HepG2 (cell line): Measurements from ENCODE around the gene HIPK2. TPM values are rescaled to one million over a fixed set of nuclear protein-coding genes. Genes with fewer than 3 reads are reported as not detected.

ENCODE experiments used
- BHLHE40 ChIP-seq: IDR thresholded peaks from 2 replicates; pipeline ENCODE4 v1.6.1; 2011; ENCODE audit warnings: low read length, improper control_type of control experiment
- CERS6 ChIP-seq: sonication (generic); formaldehyde crosslinking; IDR thresholded peaks from 2 replicates; pipeline ENCODE4 v1.5.0; 2020; ENCODE audit warnings: missing genetic modification reagents
- EEA1 ChIP-seq: sonication (generic); formaldehyde crosslinking; IDR thresholded peaks from 2 replicates; pipeline ENCODE4 v1.5.1; 2020; ENCODE audit warnings: mild to moderate bottlenecking, missing genetic modification reagents, borderline replicate concordance
- ELF1 ChIP-seq: sonication (generic); formaldehyde crosslinking; IDR thresholded peaks from 2 replicates; pipeline ENCODE4 v1.4.0; 2020; ENCODE audit warnings: missing genetic modification reagents
- EZH2 ChIP-seq: conservative IDR thresholded peaks from 2 replicates; pipeline ENCODE4 v1.6.1; 2012; ENCODE audit warnings: mild to moderate bottlenecking, low read depth, low read length, moderate library complexity
- FOXA1 ChIP-seq, 2 experiments: fragments of 450-650 bp in 1 of 2; sonication (generic) in 1 of 2; formaldehyde crosslinking in 1 of 2; IDR thresholded peaks; 2 replicates each; pipeline versions ENCODE4 v1.4.0 to v1.6.1; 2016 to 2020; ENCODE audit warnings: missing genetic modification reagents in 1 of 2
- HOXD1 ChIP-seq: sonication (generic); formaldehyde crosslinking; IDR thresholded peaks from 2 replicates; pipeline ENCODE4 v1.5.0; 2020; ENCODE audit warnings: missing genetic modification reagents
- MIER2 ChIP-seq: IDR thresholded peaks from 2 replicates; pipeline ENCODE4 v1.6.1; 2016; ENCODE audit warnings: missing biosample characterization, missing genetic modification reagents
- MYNN ChIP-seq: sonication (generic); formaldehyde crosslinking; IDR thresholded peaks from 2 replicates; pipeline ENCODE4 v1.4.0; 2020; ENCODE audit warnings: mild to moderate bottlenecking, low read depth, missing genetic modification reagents
- NFIB ChIP-seq: sonication (generic); formaldehyde crosslinking; IDR thresholded peaks from 2 replicates; pipeline ENCODE4 v1.9.0; 2021; ENCODE audit warnings: missing genetic modification reagents, mild to moderate bottlenecking, borderline replicate concordance
- SALL1 ChIP-seq: sonication (generic); formaldehyde crosslinking; IDR thresholded peaks from 2 replicates; pipeline ENCODE4 v1.8.0; 2022; ENCODE audit warnings: mild to moderate bottlenecking, missing genetic modification reagents
- THAP11 ChIP-seq: IDR thresholded peaks from 2 replicates; pipeline ENCODE4 v1.6.1; 2016; ENCODE audit warnings: missing biosample characterization, missing genetic modification reagents
- ZFP91 ChIP-seq: sonication (generic); formaldehyde crosslinking; IDR thresholded peaks from 2 replicates; pipeline ENCODE4 v1.9.0; 2022; ENCODE audit warnings: missing genetic modification reagents, mild to moderate bottlenecking, borderline replicate concordance
- ZNF124 ChIP-seq: sonication (generic); formaldehyde crosslinking; IDR thresholded peaks from 2 replicates; pipeline ENCODE4 v1.4.0; 2020; ENCODE audit warnings: missing genetic modification reagents
- ZNF256 ChIP-seq: sonication (generic); formaldehyde crosslinking; conservative IDR thresholded peaks from 2 replicates; pipeline ENCODE4 v1.4.0; 2020; ENCODE audit warnings: missing genetic modification reagents
- ZNF317 ChIP-seq: sonication (generic); formaldehyde crosslinking; IDR thresholded peaks from 2 replicates; pipeline ENCODE4 v1.5.0; 2020; ENCODE audit warnings: mild to moderate bottlenecking, missing genetic modification reagents
- ZNF678 ChIP-seq: sonication (generic); formaldehyde crosslinking; IDR thresholded peaks from 2 replicates; pipeline ENCODE4 v1.4.0; 2020; ENCODE audit warnings: mild to moderate bottlenecking, missing genetic modification reagents
- ZSCAN9 ChIP-seq: IDR thresholded peaks from 2 replicates; pipeline ENCODE4 v1.6.1; 2016; ENCODE audit warnings: borderline replicate concordance
- ZUFSP ChIP-seq: sonication (generic); formaldehyde crosslinking; IDR thresholded peaks from 2 replicates; pipeline ENCODE4 v1.9.0; 2021; ENCODE audit warnings: missing genetic modification reagents, mild to moderate bottlenecking, borderline replicate concordance
- polyA plus RNA-seq, 8 experiments: library from polyadenylated mRNA; depleted of rRNA in 3 of 8; stranded (reverse) in 7 of 8; unstranded in 1 of 8; fragments of >200 nt; fragmentation: Illumina TruSeq in 4 of 8; extraction: Trizol in 4 of 8; gene quantifications; 2 replicates each; pipeline versions ENCODE4 v1.2.1 to v1.2.3, GENCODE V29; 2011 to 2016; ENCODE audit warnings: low read depth in 4 of 8, missing spikeins in 1 of 8, mixed read lengths in 1 of 8; ENCODE audit not compliant: insufficient read depth in 1 of 8
- total RNA-seq, 5 experiments: library from RNA; depleted of rRNA; stranded (reverse); fragments of >200 nt; fragmentation: Illumina TruSeq; extraction: Trizol; gene quantifications; 2 replicates each; pipeline ENCODE4 v1.2.3, GENCODE V29; 2016; ENCODE audit warnings: low read depth in 1 of 5
- TF ChIP-seq, protein P1 (sequence below): sonication (generic); formaldehyde crosslinking; IDR thresholded peaks from 2 replicates; pipeline ENCODE4 v1.4.0; 2020; ENCODE audit warnings: missing genetic modification reagents, borderline replicate concordance
- TF ChIP-seq, protein P2 (sequence below): IDR thresholded peaks from 2 replicates; pipeline ENCODE4 v1.6.1; 2016; ENCODE audit warnings: low read depth, control low read depth

Gene HIPK2
- total and polyA plus RNA-seq, 2 of the 13 experiments (the other 11 are each of a cell fraction or from before 2014, with no cell fraction given) = 14.4 to 20.2 TPM

- TF ChIP-seq HOXD1 (CRISPR knock-in tag) (no peak), ZUFSP (CRISPR knock-in tag) (no peak), EEA1 (CRISPR knock-in tag) (no peak), MYNN (CRISPR knock-in tag) (no peak), ZNF678 (CRISPR knock-in tag) (no peak), THAP11 (no peak; the same call in 1 of the 2 replicates), ZNF256 (CRISPR knock-in tag) (no peak), SALL1 (CRISPR knock-in tag) (peak; percentile 65), ZSCAN9 (CRISPR knock-in tag) (no peak), ZNF124 (peak; percentile 63; the same call in 1 of the 2 replicates), CERS6 (CRISPR knock-in tag) (no peak), BHLHE40 (no peak), EZH2 (no peak), NFIB (CRISPR knock-in tag) (no peak), ELF1 (CRISPR knock-in tag) (no peak), FOXA1 (IDR thresholded peaks at IDR 0.05) (no peak), FOXA1 (CRISPR knock-in tag; IDR thresholded peaks at IDR 0.05) (peak; percentile 59), ZNF317 (no peak), ZFP91 (CRISPR knock-in tag) (peak; percentile 29; the same call in 1 of the 2 replicates), MIER2 (CRISPR knock-in tag) (0 out of 2 replicates have a peak, but pooled peaks have one; percentile 40)
- TF ChIP-seq, protein P1, sequence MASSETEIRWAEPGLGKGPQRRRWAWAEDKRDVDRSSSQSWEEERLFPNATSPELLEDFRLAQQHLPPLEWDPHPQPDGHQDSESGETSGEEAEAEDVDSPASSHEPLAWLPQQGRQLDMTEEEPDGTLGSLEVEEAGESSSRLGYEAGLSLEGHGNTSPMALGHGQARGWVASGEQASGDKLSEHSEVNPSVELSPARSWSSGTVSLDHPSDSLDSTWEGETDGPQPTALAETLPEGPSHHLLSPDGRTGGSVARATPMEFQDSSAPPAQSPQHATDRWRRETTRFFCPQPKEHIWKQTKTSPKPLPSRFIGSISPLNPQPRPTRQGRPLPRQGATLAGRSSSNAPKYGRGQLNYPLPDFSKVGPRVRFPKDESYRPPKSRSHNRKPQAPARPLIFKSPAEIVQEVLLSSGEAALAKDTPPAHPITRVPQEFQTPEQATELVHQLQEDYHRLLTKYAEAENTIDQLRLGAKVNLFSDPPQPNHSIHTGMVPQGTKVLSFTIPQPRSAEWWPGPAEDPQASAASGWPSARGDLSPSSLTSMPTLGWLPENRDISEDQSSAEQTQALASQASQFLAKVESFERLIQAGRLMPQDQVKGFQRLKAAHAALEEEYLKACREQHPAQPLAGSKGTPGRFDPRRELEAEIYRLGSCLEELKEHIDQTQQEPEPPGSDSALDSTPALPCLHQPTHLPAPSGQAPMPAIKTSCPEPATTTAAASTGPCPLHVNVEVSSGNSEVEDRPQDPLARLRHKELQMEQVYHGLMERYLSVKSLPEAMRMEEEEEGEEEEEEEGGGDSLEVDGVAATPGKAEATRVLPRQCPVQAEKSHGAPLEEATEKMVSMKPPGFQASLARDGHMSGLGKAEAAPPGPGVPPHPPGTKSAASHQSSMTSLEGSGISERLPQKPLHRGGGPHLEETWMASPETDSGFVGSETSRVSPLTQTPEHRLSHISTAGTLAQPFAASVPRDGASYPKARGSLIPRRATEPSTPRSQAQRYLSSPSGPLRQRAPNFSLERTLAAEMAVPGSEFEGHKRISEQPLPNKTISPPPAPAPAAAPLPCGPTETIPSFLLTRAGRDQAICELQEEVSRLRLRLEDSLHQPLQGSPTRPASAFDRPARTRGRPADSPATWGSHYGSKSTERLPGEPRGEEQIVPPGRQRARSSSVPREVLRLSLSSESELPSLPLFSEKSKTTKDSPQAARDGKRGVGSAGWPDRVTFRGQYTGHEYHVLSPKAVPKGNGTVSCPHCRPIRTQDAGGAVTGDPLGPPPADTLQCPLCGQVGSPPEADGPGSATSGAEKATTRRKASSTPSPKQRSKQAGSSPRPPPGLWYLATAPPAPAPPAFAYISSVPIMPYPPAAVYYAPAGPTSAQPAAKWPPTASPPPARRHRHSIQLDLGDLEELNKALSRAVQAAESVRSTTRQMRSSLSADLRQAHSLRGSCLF (CRISPR knock-in tag) = no peak
- TF ChIP-seq, protein P2, sequence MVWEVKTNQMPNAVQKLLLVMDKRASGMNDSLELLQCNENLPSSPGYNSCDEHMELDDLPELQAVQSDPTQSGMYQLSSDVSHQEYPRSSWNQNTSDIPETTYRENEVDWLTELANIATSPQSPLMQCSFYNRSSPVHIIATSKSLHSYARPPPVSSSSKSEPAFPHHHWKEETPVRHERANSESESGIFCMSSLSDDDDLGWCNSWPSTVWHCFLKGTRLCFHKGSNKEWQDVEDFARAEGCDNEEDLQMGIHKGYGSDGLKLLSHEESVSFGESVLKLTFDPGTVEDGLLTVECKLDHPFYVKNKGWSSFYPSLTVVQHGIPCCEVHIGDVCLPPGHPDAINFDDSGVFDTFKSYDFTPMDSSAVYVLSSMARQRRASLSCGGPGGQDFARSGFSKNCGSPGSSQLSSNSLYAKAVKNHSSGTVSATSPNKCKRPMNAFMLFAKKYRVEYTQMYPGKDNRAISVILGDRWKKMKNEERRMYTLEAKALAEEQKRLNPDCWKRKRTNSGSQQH (CRISPR knock-in tag) = no peak
Measured at GRCh38 chr7:139745678-139746143, 32.1 kb downstream of the HIPK2 start (continued).
